ENCODE measurements around the gene ZYX. TPM values are rescaled to one million over a fixed set of nuclear protein-coding genes. Genes with fewer than 3 reads are reported as not detected.
A peak's percentile ranks its signal among the peaks of the same experiment; 100 is the strongest.
"Not testable (repeated sequence)": the region's sequence is repeated elsewhere in the genome, so short reads cannot be mapped to it uniquely, and the experiment has no call there.

ZYX gene
- total RNA-seq, 6 experiments from 2014 or later = 491 to 576 (median 546) TPM

GRCh38 chr7:143391462-143392404 is 10.6 kb downstream of the ZYX start:
- peaks cover 5% of the 10 kb centered on the region; the same call in 1 of the 2 replicates for H3K9me3 Mint-ChIP-seq
- peaks cover 63% of the 10 kb centered on the region for H3K4me1 Mint-ChIP-seq (ENCODE audit: low read depth)
- peak; percentile 80 for DNase-seq
- TF ChIP-seq CTCF (IDR thresholded peaks at IDR 0.05) = no peak
- H3K27ac Mint-ChIP-seq = peak overlapping the region; percentile 85
- peaks cover 29% of the 10 kb centered on the region for H3K36me3 Mint-ChIP-seq (ENCODE audit: low read depth)
- peak overlapping the region; percentile 50 for H3K4me3 Mint-ChIP-seq
- peaks cover 36% of the 10 kb centered on the region for H3K27me3 Mint-ChIP-seq (ENCODE audit: insufficient read depth)

- Mint-ChIP-seq H3K4me1 (ENCODE audit: low read depth) (peaks cover 64% of the 10 kb centered on the region), H3K27ac (peak overlapping the region; percentile 85), H3K36me3 (ENCODE audit: low read depth) (peaks cover 29% of the 10 kb centered on the region), H3K4me3 (peak overlapping the region; percentile 50), H3K27me3 (ENCODE audit: insufficient read depth) (peaks cover 40% of the 10 kb centered on the region)
- H3K9me3 Mint-ChIP-seq, DNase-seq: not testable (repeated sequence)
Observed at GRCh38 chr7:143392427-143392826, 11.3 kb downstream of the ZYX start.

- Mint-ChIP-seq H3K4me1 (ENCODE audit: low read depth) (peaks cover 61% of the 10 kb centered on the region), H3K9me3 (peaks cover 5% of the 10 kb centered on the region; the same call in 1 of the 2 replicates), H3K27me3 (ENCODE audit: insufficient read depth) (peaks cover 39% of the 10 kb centered on the region)
Observed at GRCh38 chr7:143392875-143393266, 11.7 kb downstream of the ZYX start.

GRCh38 chr7:143393267-143394041 is 12.3 kb downstream of the ZYX start:
- no peak for DNase-seq
- peaks cover 29% of the 10 kb centered on the region for H3K36me3 Mint-ChIP-seq (ENCODE audit: low read depth)
- peaks cover 59% of the 10 kb centered on the region for H3K4me1 Mint-ChIP-seq (ENCODE audit: low read depth)
- peak overlapping the region; percentile 85 for H3K27ac Mint-ChIP-seq
- peaks cover 37% of the 10 kb centered on the region for H3K27me3 Mint-ChIP-seq (ENCODE audit: insufficient read depth)
- no peak for TF ChIP-seq CTCF (IDR thresholded peaks at IDR 0.05)
- H3K4me3 Mint-ChIP-seq = peak overlapping the region; percentile 29; the same call in 1 of the 2 replicates
- peaks cover 5% of the 10 kb centered on the region; the same call in 1 of the 2 replicates for H3K9me3 Mint-ChIP-seq

More at GRCh38 chr7:143392875-143393266, 11.7 kb downstream of the ZYX start:
- H3K4me3 Mint-ChIP-seq = no peak overlapping the region; the same call in 1 of the 2 replicates
- no peak for TF ChIP-seq CTCF (IDR thresholded peaks at IDR 0.05)
- H3K27ac Mint-ChIP-seq = peak overlapping the region; percentile 85
- peaks cover 29% of the 10 kb centered on the region for H3K36me3 Mint-ChIP-seq (ENCODE audit: low read depth)
- DNase-seq = no peak

- peak overlapping the region; percentile 69 for H3K27ac Mint-ChIP-seq
- peaks cover 27% of the 10 kb centered on the region for H3K36me3 Mint-ChIP-seq (ENCODE audit: low read depth)
- peaks cover 35% of the 10 kb centered on the region for H3K27me3 Mint-ChIP-seq (ENCODE audit: insufficient read depth)
- peaks cover 5% of the 10 kb centered on the region; the same call in 1 of the 2 replicates for H3K9me3 Mint-ChIP-seq
- H3K4me3 Mint-ChIP-seq = peak overlapping the region; percentile 29; the same call in 1 of the 2 replicates
- DNase-seq = no peak
- H3K4me1 Mint-ChIP-seq (ENCODE audit: low read depth) = peaks cover 56% of the 10 kb centered on the region
- no peak for TF ChIP-seq CTCF (IDR thresholded peaks at IDR 0.05)
Observed at GRCh38 chr7:143394068-143394467, 12.9 kb downstream of the ZYX start.
